HS-5 (cell line): ENCODE data around the gene ZIC4.

Experiments
- DNase-seq: peaks from one replicate; pipeline ENCODE4 v3.0.0-alpha.2; 2012; ENCODE audit warnings: low read depth

Gene ZIC4

GRCh38 chr3:147404800-147405230, 1.5 kb downstream of the ZIC4 start:
- DNase-seq, result no peak

GRCh38 chr3:147404000-147404799, 2.1 kb downstream of the ZIC4 start:
- no peak for DNase-seq

- DNase-seq, result no peak
These were observed 2.8 kb downstream of the ZIC4 start for GRCh38 chr3:147403511-147403910.

GRCh38 chr3:147402159-147402558, 4.2 kb downstream of the ZIC4 start:
- DNase-seq, result no peak

- no peak for DNase-seq
These were observed 4.9 kb downstream of the ZIC4 start for GRCh38 chr3:147401421-147401820.

GRCh38 chr3:147400999-147401398, 5.3 kb downstream of the ZIC4 start:
- DNase-seq, result no peak

- no peak for DNase-seq
These were observed 6.2 kb downstream of the ZIC4 start for GRCh38 chr3:147400111-147400510.

- no peak for DNase-seq
These were observed 7.4 kb downstream of the ZIC4 start for GRCh38 chr3:147398813-147399534.

- no peak for DNase-seq
These were observed 8.2 kb downstream of the ZIC4 start for GRCh38 chr3:147397875-147398812.

- DNase-seq, result no peak
These were observed 9.0 kb downstream of the ZIC4 start for GRCh38 chr3:147397155-147397874.

GRCh38 chr3:147396712-147397046, 9.7 kb downstream of the ZIC4 start:
- DNase-seq, result no peak

GRCh38 chr3:147395899-147396711, 10.2 kb downstream of the ZIC4 start:
- no peak for DNase-seq

GRCh38 chr3:147394884-147395225, 11.5 kb downstream of the ZIC4 start:
- DNase-seq, result no peak

- DNase-seq, result no peak
These were observed 12.1 kb downstream of the ZIC4 start for GRCh38 chr3:147393943-147394883.

- no peak for DNase-seq
These were observed 12.9 kb downstream of the ZIC4 start for GRCh38 chr3:147393261-147393942.

- DNase-seq, result no peak
These were observed 13.8 kb downstream of the ZIC4 start for GRCh38 chr3:147392625-147392946.

GRCh38 chr3:147391781-147392624, 14.3 kb downstream of the ZIC4 start:
- no peak for DNase-seq
